Fibroblast of villous mesenchyme (primary cell): ENCODE data around the gene SYT14. TPM values are rescaled to one million over a fixed set of nuclear protein-coding genes. Genes with fewer than 3 reads are reported as not detected.
A peak's percentile ranks its signal among the peaks of the same experiment; 100 is the strongest.

Experiments
- DNase-seq: peaks from one replicate; pipeline ENCODE4 v3.0.0-alpha.2; 2010; ENCODE audit warnings: low read depth
- H3K4me3 ChIP-seq: 2 replicates; pipeline ENCODE4 v1.5.1; 2011; ENCODE audit warnings: low read depth, mild to moderate bottlenecking, low read length
- CTCF ChIP-seq: IDR thresholded peaks from 2 replicates; pipeline ENCODE4 v1.5.1; 2012; ENCODE audit warnings: low read depth, mild to moderate bottlenecking, low read length; ENCODE audit not compliant: insufficient read depth
- total RNA-seq: library from RNA; depleted of rRNA; stranded (reverse); fragments of >200 nt; gene quantifications from 2 replicates; pipeline ENCODE4 v1.2.3, GENCODE V29; 2012

Gene SYT14
- total RNA-seq, 1 donor = 3.9 TPM

DNA sequence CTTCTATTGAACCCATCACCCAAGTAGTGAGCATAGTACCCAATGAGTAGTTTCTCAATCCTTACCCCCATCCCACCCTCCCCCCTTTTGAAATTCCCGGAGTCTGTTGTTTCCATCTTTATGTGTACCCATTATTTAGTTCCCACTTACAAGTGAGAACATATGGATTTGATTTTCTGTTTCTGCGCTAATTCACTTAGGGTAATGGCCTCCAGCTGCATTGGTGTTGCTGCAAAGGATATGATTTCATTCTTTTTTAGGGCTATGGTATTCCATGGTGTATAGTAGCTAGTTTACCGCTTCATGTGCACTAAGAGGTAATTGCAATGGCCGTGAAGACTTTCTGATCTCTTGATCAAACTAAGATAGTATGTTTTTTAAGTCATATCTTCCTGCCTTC is 187.1 kb downstream of the SYT14 start:
- TF ChIP-seq CTCF = no peak
- DNase-seq = peak; percentile 22
- no peak overlapping the region for H3K4me3 ChIP-seq

- TF ChIP-seq CTCF = no peak
- no peak for DNase-seq
- no peak overlapping the region for H3K4me3 ChIP-seq
Observed at GRCh38 chr1:210129092-210129491, 191.1 kb downstream of the SYT14 start.

GRCh38 chr1:210129759-210130158 is 191.7 kb downstream of the SYT14 start:
- no peak for DNase-seq
- TF ChIP-seq CTCF = no peak
- H3K4me3 ChIP-seq = no peak overlapping the region

- TF ChIP-seq CTCF = no peak
- DNase-seq = peak; percentile 52
- no peak overlapping the region for H3K4me3 ChIP-seq
Observed at GRCh38 chr1:210132582-210132981, 194.6 kb downstream of the SYT14 start.

GRCh38 chr1:210143465-210144062 is 205.5 kb downstream of the SYT14 start:
- peak; percentile 68 for TF ChIP-seq CTCF
- no peak overlapping the region for H3K4me3 ChIP-seq
- peak; percentile 81 for DNase-seq

DNA sequence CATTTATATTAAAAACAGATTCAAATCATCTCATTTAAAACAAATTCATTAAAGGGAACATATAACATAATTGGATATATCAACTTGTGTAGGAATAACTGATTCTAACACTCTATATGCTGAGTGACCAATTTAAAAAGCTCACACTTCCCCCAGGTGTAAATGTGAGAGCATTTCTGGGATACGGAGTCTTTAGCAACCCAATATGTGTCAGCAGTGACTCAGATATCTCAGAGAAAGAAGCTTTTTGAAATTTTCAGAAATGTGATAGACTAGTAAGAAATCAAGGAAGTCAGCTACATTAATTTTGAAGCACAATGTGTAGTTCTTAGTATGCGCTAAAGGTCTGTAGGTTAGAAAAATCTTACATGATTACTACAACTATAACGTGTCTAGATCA is 206.7 kb downstream of the SYT14 start:
- no peak for DNase-seq
- no peak overlapping the region for H3K4me3 ChIP-seq
- no peak for TF ChIP-seq CTCF

DNA sequence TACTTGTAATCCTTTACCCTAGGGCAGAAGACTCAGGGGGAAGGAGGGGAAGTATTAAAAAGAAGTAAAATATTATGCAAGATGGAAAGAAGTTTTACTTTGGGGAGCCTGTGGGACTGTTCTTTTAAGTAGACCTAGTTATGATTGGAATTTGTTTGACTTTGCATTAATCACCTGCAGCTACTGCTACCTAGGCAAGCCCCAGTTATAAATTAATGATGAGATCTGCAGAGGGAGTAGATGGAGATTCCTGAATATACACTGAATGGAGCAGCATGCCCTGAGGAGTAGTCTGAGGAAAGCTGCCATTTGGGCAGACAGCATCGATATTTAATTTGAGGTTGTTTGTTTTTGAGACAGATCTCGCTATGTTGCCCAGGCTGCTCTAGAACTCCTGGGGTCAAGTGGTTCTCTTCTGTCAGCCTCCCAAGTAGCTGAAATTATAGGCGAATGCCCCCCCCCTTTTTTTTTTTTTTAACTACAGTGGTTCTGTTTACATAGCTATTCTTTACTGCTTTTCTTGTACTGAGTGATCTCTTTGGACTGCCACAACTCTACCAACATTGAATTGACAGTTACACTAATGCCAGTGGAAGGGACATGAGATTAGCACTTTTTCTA is 213.1 kb downstream of the SYT14 start:
- no peak overlapping the region for H3K4me3 ChIP-seq
- TF ChIP-seq CTCF = no peak
- DNase-seq = no peak
